NCI-H2029 treated with DMSO at 0.1 percent for 48 hours (cell line): ENCODE measurements around the gene RNF212.

Experiments
- DNase-seq: peaks from one replicate; lab custom pipeline; 2025; lab: John Stamatoyannopoulos, UW

The RNF212 gene

GRCh38 chr4:1036095-1036494, 77.3 kb downstream of the RNF212 start:
- no peak for DNase-seq

- DNase-seq: no peak
Observed at GRCh38 chr4:1035510-1035909, 77.9 kb downstream of the RNF212 start.

GRCh38 chr4:1033840-1034551, 79.4 kb downstream of the RNF212 start:
- no peak for DNase-seq

- DNase-seq: no peak
Observed at GRCh38 chr4:1032861-1033260, 80.5 kb downstream of the RNF212 start.

GRCh38 chr4:1031956-1032795, 81.2 kb downstream of the RNF212 start:
- no peak for DNase-seq

GRCh38 chr4:1031346-1031745, 82.0 kb downstream of the RNF212 start:
- DNase-seq: no peak

GRCh38 chr4:1030559-1030958, 82.8 kb downstream of the RNF212 start:
- DNase-seq: no peak

- no peak for DNase-seq
Observed at GRCh38 chr4:1030031-1030430, 83.3 kb downstream of the RNF212 start.

- DNase-seq: no peak
Observed at GRCh38 chr4:1029529-1029928, 83.8 kb downstream of the RNF212 start.

GRCh38 chr4:1028574-1029220, 84.7 kb downstream of the RNF212 start:
- DNase-seq: no peak

GRCh38 chr4:1027915-1028238, 85.5 kb downstream of the RNF212 start:
- no peak for DNase-seq

GRCh38 chr4:1027219-1027914, 86.0 kb downstream of the RNF212 start:
- DNase-seq: no peak

GRCh38 chr4:1026115-1026514, 87.2 kb downstream of the RNF212 start:
- no peak for DNase-seq

- no peak for DNase-seq
Observed at GRCh38 chr4:1024882-1025545, 88.3 kb downstream of the RNF212 start.

- no peak for DNase-seq
Observed at GRCh38 chr4:1023895-1024740, 89.2 kb downstream of the RNF212 start.

- no peak for DNase-seq
Observed at GRCh38 chr4:1023075-1023640, 90.2 kb downstream of the RNF212 start.

GRCh38 chr4:1022739-1023066, 90.7 kb downstream of the RNF212 start:
- no peak for DNase-seq

- no peak for DNase-seq
Observed at GRCh38 chr4:1022051-1022738, 91.2 kb downstream of the RNF212 start.
